A549 treated with RU486 at 1 μM for 4 hours (cell line): Measurements from ENCODE around the gene RBBP7. TPM values are rescaled to one million over a fixed set of nuclear protein-coding genes. Genes with fewer than 3 reads are reported as not detected.

Experiments used
- total RNA-seq: library from RNA; stranded (reverse); fragments of 200-300 nt; extraction: Qiagen RNA extraction; gene quantifications from 5 replicates; pipeline ENCODE4 v1.2.3, GENCODE V29; 2022; ENCODE audit warnings: low read depth

The RBBP7 gene
- 156 to 183 TPM (median 165 TPM) in 5 replicates for total RNA-seq

GRCh38 chrX:16870095-16870861 is at the start of gene RBBP7:
TSS of gene RBBP7 (minus strand) at chrX:16870362. CDS start at chrX:16870053, 309 bp downstream.

Other genes with a start within 250 kb of the RBBP7 start
- gene S100G, start 220.2 kb downstream of the RBBP7 start, total RNA-seq, result not detected in 5 replicates
- 7.8 to 10.7 TPM (median 10.5 TPM) in 5 replicates for gene CTPS2, start 157.7 kb downstream of the RBBP7 start, total RNA-seq
- 18.3 to 24.0 TPM (median 23.2 TPM) in 5 replicates for gene SYAP1, start 150.8 kb downstream of the RBBP7 start, total RNA-seq
- 9.8 to 18.1 TPM (median 15.6 TPM) in 5 replicates for gene TXLNG, start 83.9 kb downstream of the RBBP7 start, total RNA-seq
- 0.32 to 0.80 TPM (median 0.56 TPM) in 5 replicates for gene REPS2, start 76.3 kb upstream of the RBBP7 start, total RNA-seq